H1 (cell line): Measurements from ENCODE around the gene BTRC. TPM values are rescaled to one million over a fixed set of nuclear protein-coding genes. Genes with fewer than 3 reads are reported as not detected.

Source experiments
- CTCF ChIA-PET: fragments of 300-600 bp; sonication (Branson Sonifier 250); formaldehyde crosslinking; loops from one replicate; lab custom pipeline; 2021; ENCODE audit not compliant: partially characterized antibody; lab: Charles Lee
- POLR2A ChIA-PET: fragments of 300-600 bp; sonication (Branson Sonifier 250); formaldehyde crosslinking; loops from one replicate; lab custom pipeline; 2021; ENCODE audit warnings: inconsistent platforms; ENCODE audit not compliant: partially characterized antibody; lab: Charles Lee
- DNase-seq, 2 experiments: peaks; one replicate each; pipeline versions ENCODE4 v3.0.0 to v3.0.0-alpha.2; 2010 to 2022; ENCODE audit warnings: low spot score in 2 of 2, low read depth in 1 of 2, mixed read lengths in 1 of 2
- FAIRE-seq: peaks from 2 replicates; lab custom pipeline; 2011; peaks lifted over from hg19 to GRCh38; lab: Jason Lieb, UNC
- H2AFZ ChIP-seq: 2 replicates; pipeline ENCODE4 v1.8.1; 2012; ENCODE audit warnings: low read length, inconsistent platforms
- H2AK5ac ChIP-seq: 2 replicates; pipeline ENCODE4 v1.6.1; 2013; ENCODE audit warnings: low read depth, low read length
- H2BK120ac ChIP-seq: replicated peaks from 2 replicates; pipeline ENCODE3; 2013; ENCODE audit warnings: low read depth, low read length, inconsistent platforms
- H2BK12ac ChIP-seq: 2 replicates; pipeline ENCODE4 v1.6.1; 2013; ENCODE audit warnings: low read depth, low read length
- H2BK15ac ChIP-seq: 2 replicates; pipeline ENCODE4 v1.6.1; 2013; ENCODE audit warnings: low read length
- H2BK20ac ChIP-seq: 2 replicates; pipeline ENCODE4 v1.6.1; 2013; ENCODE audit warnings: low read length
- H2BK5ac ChIP-seq: 2 replicates; pipeline ENCODE4 v1.6.1; 2013; ENCODE audit warnings: low read depth, low read length
- H3K14ac ChIP-seq: 2 replicates; pipeline ENCODE4 v1.6.1; 2013; ENCODE audit warnings: inconsistent platforms; ENCODE audit not compliant: insufficient read length
- H3K18ac ChIP-seq: 2 replicates; pipeline ENCODE4 v1.6.1; 2013; ENCODE audit warnings: low read length; ENCODE audit errors: extremely low read depth
- H3K23ac ChIP-seq: 2 replicates; pipeline ENCODE4 v1.6.1; 2013; ENCODE audit warnings: inconsistent platforms; ENCODE audit not compliant: insufficient read length
- H3K23me2 ChIP-seq: 2 replicates; pipeline ENCODE4 v1.6.1; 2013; ENCODE audit warnings: low read depth, low read length
- H3K27ac ChIP-seq: 2 replicates; pipeline ENCODE4 v1.6.1; 2011; ENCODE audit warnings: low read depth, low read length, inconsistent platforms
- H3K27me3 ChIP-seq, 4 experiments: replicated peaks in 1 of 4; 1 replicate in 1 of 4; 2 replicates in 3 of 4; pipeline versions ENCODE4 v1.6.1 to v1.8.1; 2011 to 2013; ENCODE audit warnings: low read length in 3 of 4, mild to moderate bottlenecking in 3 of 4, inconsistent platforms in 2 of 4, mixed read lengths in 2 of 4, moderate library complexity in 1 of 4; ENCODE audit not compliant: control insufficient read depth in 3 of 4, insufficient read depth in 3 of 4; ENCODE audit errors: extremely low read depth in 1 of 4
- H3K36me3 ChIP-seq, 4 experiments: 2 replicates each; pipeline versions ENCODE4 v1.6.1 to v1.8.1; 2011 to 2013; ENCODE audit warnings: mild to moderate bottlenecking in 4 of 4, low read length in 3 of 4, moderate library complexity in 2 of 4, control low read depth in 1 of 4, inconsistent platforms in 1 of 4; ENCODE audit not compliant: insufficient read depth in 4 of 4, control insufficient read depth in 2 of 4
- H3K4ac ChIP-seq: replicated peaks from 2 replicates; pipeline ENCODE3; 2013; ENCODE audit warnings: low read length, low read depth, mixed read lengths, inconsistent platforms; ENCODE audit not compliant: insufficient read length
- H3K4me1 ChIP-seq, 4 experiments: replicated peaks in 1 of 4; 1 replicate in 1 of 4; 2 replicates in 3 of 4; pipeline versions ENCODE4 v1.6.1 to v1.8.1; 2011 to 2013; ENCODE audit warnings: low read length in 3 of 4, inconsistent platforms in 2 of 4, mixed read lengths in 1 of 4; ENCODE audit not compliant: insufficient read depth in 4 of 4, control insufficient read depth in 3 of 4
- H3K4me2 ChIP-seq, 2 experiments: 2 replicates each; pipeline versions ENCODE4 v1.6.1 to v1.8.1; 2011 to 2013; ENCODE audit warnings: low read depth in 2 of 2, low read length in 2 of 2, control low read depth in 1 of 2, inconsistent platforms in 1 of 2, mild to moderate bottlenecking in 1 of 2; ENCODE audit not compliant: insufficient read depth in 1 of 2
- H3K4me3 ChIP-seq, 4 experiments: fragments of 200-600, 300-600 bp in 1 of 4; sonication (generic), shearing (Covaris generic), sonication (Bioruptor Twin) in 1 of 4; 2 replicates each; pipeline versions ENCODE4 v1.5.1 to v1.8.1; 2011 to 2016; ENCODE audit warnings: low read length in 4 of 4, low read depth in 3 of 4, control low read depth in 2 of 4, inconsistent platforms in 2 of 4, mild to moderate bottlenecking in 2 of 4, mixed read lengths in 1 of 4, moderate library complexity in 1 of 4; ENCODE audit not compliant: insufficient read depth in 2 of 4; ENCODE audit errors: extremely low read depth in 1 of 4
- H3K56ac ChIP-seq: replicated peaks from 2 replicates; pipeline ENCODE3; 2013; ENCODE audit warnings: low read depth, mild to moderate bottlenecking, mixed read lengths, low read length, inconsistent platforms; ENCODE audit not compliant: insufficient read length
- H3K79me1 ChIP-seq: 2 replicates; pipeline ENCODE4 v1.6.1; 2013; ENCODE audit warnings: low read depth, low read length, control low read depth
- H3K79me2 ChIP-seq, 2 experiments: 2 replicates each; pipeline versions ENCODE4 v1.6.1 to v1.8.1; 2012 to 2013; ENCODE audit warnings: low read length in 2 of 2, mild to moderate bottlenecking in 2 of 2, inconsistent platforms in 1 of 2; ENCODE audit not compliant: insufficient read depth in 2 of 2, control insufficient read depth in 1 of 2
- H3K9ac ChIP-seq, 4 experiments: replicated peaks in 1 of 4; 1 replicate in 1 of 4; 2 replicates in 3 of 4; pipeline versions ENCODE4 v1.6.1 to v1.8.1; 2011 to 2013; ENCODE audit warnings: low read depth in 3 of 4, low read length in 3 of 4, control low read depth in 2 of 4, mild to moderate bottlenecking in 2 of 4, moderate library complexity in 2 of 4, inconsistent platforms in 1 of 4; ENCODE audit errors: extremely low read depth in 1 of 4
- H3K9me3 ChIP-seq, 2 experiments: 2 replicates each; pipeline versions ENCODE4 v1.6.1 to v1.8.1; 2012 to 2013; ENCODE audit warnings: mild to moderate bottlenecking in 2 of 2, moderate library complexity in 2 of 2, control low read depth in 1 of 2, inconsistent platforms in 1 of 2, low read depth in 1 of 2, low read length in 1 of 2, mixed read lengths in 1 of 2; ENCODE audit not compliant: insufficient read depth in 2 of 2
- H4K20me1 ChIP-seq, 2 experiments: replicated peaks in 1 of 2; 2 replicates each; pipeline versions ENCODE3 to v1.8.1; 2011 to 2013; ENCODE audit warnings: inconsistent platforms in 2 of 2, low read length in 2 of 2, mild to moderate bottlenecking in 1 of 2; ENCODE audit not compliant: insufficient read depth in 2 of 2, control insufficient read depth in 1 of 2
- H4K5ac ChIP-seq: 2 replicates; pipeline ENCODE4 v1.6.1; 2013; ENCODE audit warnings: low read length, low read depth, mixed read lengths, inconsistent platforms; ENCODE audit not compliant: insufficient read length
- H4K8ac ChIP-seq: 2 replicates; pipeline ENCODE4 v1.8.0; 2013; ENCODE audit warnings: mild to moderate bottlenecking, moderate library complexity, low read length, inconsistent platforms; ENCODE audit not compliant: insufficient read depth; ENCODE audit errors: extremely low read depth
- H4K91ac ChIP-seq: replicated peaks from 2 replicates; pipeline ENCODE3; 2013; ENCODE audit warnings: low read length, mixed read lengths, inconsistent platforms; ENCODE audit not compliant: insufficient read length
- KDM1A ChIP-seq: fragments of 200-600, 300-600 bp; sonication (generic); IDR thresholded peaks from 2 replicates; pipeline ENCODE4 v1.7.1; 2016; ENCODE audit warnings: mild to moderate bottlenecking, low read length, borderline replicate concordance
- SIX5 ChIP-seq: IDR thresholded peaks from 2 replicates; pipeline ENCODE4 v1.6.1; 2011; ENCODE audit warnings: mild to moderate bottlenecking, low read depth, low read length
- WGBS, 2 experiments: shearing (Covaris generic) in 1 of 2; methylation state at CpG; one replicate each; pipeline versions ENCODE4 v1.1.6 to v1.1.7; 2013 to 2015; ENCODE audit warnings: low lambda C conversion rate in 2 of 2, mixed read lengths in 2 of 2, inconsistent platforms in 1 of 2, low coverage in 1 of 2, missing lambda C conversion rate in 1 of 2; ENCODE audit not compliant: insufficient replicate concordance in 2 of 2, insufficient coverage in 1 of 2, insufficient read length in 1 of 2; ENCODE audit errors: extremely low coverage in 1 of 2, missing lambda C conversion rate in 1 of 2; 5-methylcytosine and 5-hydroxymethylcytosine counted together
- polyA plus RNA-seq, 7 experiments: library from polyadenylated mRNA; depleted of rRNA in 3 of 7; stranded (reverse) in 5 of 7; unstranded in 2 of 7; fragments of >200 nt in 5 of 7; fragments of 200-250 nt in 2 of 7; gene quantifications; 1 replicate in 5 of 7; 2 replicates in 1 of 7; 4 replicates in 1 of 7; pipeline versions ENCODE4 v1.2.1 to v1.2.3, GENCODE V29; 2011 to 2013; ENCODE audit warnings: missing spikeins in 2 of 7, mixed read lengths in 2 of 7
- total RNA-seq: library from RNA; stranded (reverse); fragmentation: NEBNext Ultra II Directional; extraction: Animal tissue kit (Norgen Biotek cat#: 25700); gene quantifications from 2 replicates; pipeline ENCODE4 v1.2.1, GENCODE V29; 2021

BTRC gene
- total and polyA plus RNA-seq, 2 of the 8 experiments (the other 6 are each of a cell fraction or from before 2014, with no cell fraction given), result 9.9 to 24.7 TPM

- 89% methylated on average over 15 of the region's 15 CpGs; no CpG with 5 or more reads in 1 of the 2 experiments for WGBS, 2 experiments
- H2BK15ac ChIP-seq, result no peak overlapping the region
- H3K4me1 ChIP-seq, result peaks cover 0 to 10% (median 6%) of the 10 kb centered on the region in 4 experiments; a peak in 4 of 7 replicates
- H3K79me2 ChIP-seq, result no peaks in the 10 kb centered on the region
- peaks cover 2 to 37% (median 33%) of the 10 kb centered on the region in 4 experiments for H3K27me3 ChIP-seq
- H3K9ac ChIP-seq, result no peak overlapping the region
- no peak overlapping the region for H2BK120ac ChIP-seq
- H4K8ac ChIP-seq, result no peak overlapping the region
- H3K4ac ChIP-seq, result no peak overlapping the region
- ChIA-PET POLR2A (interaction anchor here (1.5 kb wide), 1 partner anchor 13 kb away, joined by 3 read pairs; no protein-coding TSS in a partner anchor), CTCF (interaction anchor here (0.6 to 7.5 kb wide), 4 partner anchors 71 to 351 kb away, joined by 3 to 38 read pairs (median 10); no protein-coding TSS in a partner anchor)
- no peak overlapping the region for H3K14ac ChIP-seq
- no peak overlapping the region for H3K56ac ChIP-seq
- H3K4me2 ChIP-seq, result no peak overlapping the region
- no peak for FAIRE-seq
- no peak overlapping the region for H3K4me3 ChIP-seq
- H2BK5ac ChIP-seq, result no peak overlapping the region
- no peaks in the 10 kb centered on the region for H3K9me3 ChIP-seq
- no peak overlapping the region for H2AK5ac ChIP-seq
- no peak overlapping the region for H3K23ac ChIP-seq
- H2BK12ac ChIP-seq, result no peak overlapping the region
- H3K36me3 ChIP-seq, result no peaks in the 10 kb centered on the region
- no peak overlapping the region for H3K27ac ChIP-seq
- H4K91ac ChIP-seq, result no peak overlapping the region
- no peak overlapping the region for H4K5ac ChIP-seq
- H4K20me1 ChIP-seq, result peaks cover 0 to 4% of the 10 kb centered on the region in 2 experiments
- H3K23me2 ChIP-seq, result peaks cover 3% of the 10 kb centered on the region
- H2BK20ac ChIP-seq, result no peak overlapping the region
- no peak overlapping the region for H2AFZ ChIP-seq
- no peaks in the 10 kb centered on the region for H3K79me1 ChIP-seq
- H3K18ac ChIP-seq, result no peak overlapping the region
- no peak for DNase-seq
- no peak for TF ChIP-seq KDM1A
- no peak for TF ChIP-seq SIX5
Measured at GRCh38 chr10:101564490-101564991, 210.6 kb downstream of the BTRC start.
